Thyroid gland (tissue), 4 donors: Measurements from ENCODE around the gene KRT23. TPM values are rescaled to one million over a fixed set of nuclear protein-coding genes. Genes with fewer than 3 reads are reported as not detected.

Experiments
- DNase-seq, 2 donors: peaks; one replicate each; pipeline ENCODE4 v3.0.0-alpha.2; 2019
- H3K27ac ChIP-seq, 3 donors: fragments of 200-600 bp; sonication (generic); 1 replicate in 2 of 3; 2 replicates in 1 of 3; pipeline ENCODE4 v1.5.1; 2016 to 2019; ENCODE audit warnings: mild to moderate bottlenecking in 1 of 3, moderate library complexity in 1 of 3
- H3K27me3 ChIP-seq: fragments of 200-600 bp; sonication (generic); one replicate; pipeline ENCODE4 v1.5.1; 2019
- H3K36me3 ChIP-seq, 2 donors: fragments of 200-600 bp; sonication (generic); one replicate each; pipeline ENCODE4 v1.5.1; 2016 to 2019
- H3K4me1 ChIP-seq, 2 donors: fragments of 200-600 bp; sonication (generic); one replicate each; pipeline ENCODE4 v1.5.1; 2017 to 2019
- H3K4me3 ChIP-seq, 3 donors: fragments of 200-600 bp; sonication (generic); replicated peaks in 1 of 3; 1 replicate in 2 of 3; 2 replicates in 1 of 3; pipeline ENCODE4 v1.5.1; 2016; ENCODE audit warnings: mild to moderate bottlenecking in 1 of 3
- H3K9me3 ChIP-seq: fragments of 200-600 bp; sonication (generic); one replicate; pipeline ENCODE4 v1.5.1; 2017
- POLR2A ChIP-seq, 2 donors: fragments of 450-650 bp; IDR thresholded peaks; one replicate each; pipeline ENCODE4 v1.6.1; 2017; ENCODE audit warnings: antibody characterized with exemption in 2 of 2, mild to moderate bottlenecking in 2 of 2, moderate library complexity in 1 of 2
- WGBS, 2 donors: methylation state at CpG; one replicate each; pipeline ENCODE4 v1.1.5; 2017; 5-methylcytosine and 5-hydroxymethylcytosine counted together
- intact Hi-C: fragments of 100-400 bp; cut with DNase I; formaldehyde crosslinking; loops from one replicate; pipeline ENCODE4 v1.15.1; 2023
- total RNA-seq, 4 donors: library from RNA; depleted of rRNA; stranded (reverse); fragments of >200 nt; gene quantifications; one replicate each; pipeline ENCODE4 v1.2.3, GENCODE V29; 2016
- TF ChIP-seq, protein P1 (sequence below), 6 experiments: fragments of 200-600 bp in 3 of 6; fragments of 450-650 bp in 3 of 6; sonication (generic) in 3 of 6; IDR thresholded peaks; one replicate each; pipeline ENCODE4 v1.5.1; 2016 to 2019; ENCODE audit warnings: antibody characterized with exemption in 6 of 6, mild to moderate bottlenecking in 2 of 6, inconsistent platforms in 1 of 6, moderate library complexity in 1 of 6

The KRT23 gene
- total RNA-seq, 4 donors from 2014 or later = 4.6 TPM; not detected in 3

DNA sequence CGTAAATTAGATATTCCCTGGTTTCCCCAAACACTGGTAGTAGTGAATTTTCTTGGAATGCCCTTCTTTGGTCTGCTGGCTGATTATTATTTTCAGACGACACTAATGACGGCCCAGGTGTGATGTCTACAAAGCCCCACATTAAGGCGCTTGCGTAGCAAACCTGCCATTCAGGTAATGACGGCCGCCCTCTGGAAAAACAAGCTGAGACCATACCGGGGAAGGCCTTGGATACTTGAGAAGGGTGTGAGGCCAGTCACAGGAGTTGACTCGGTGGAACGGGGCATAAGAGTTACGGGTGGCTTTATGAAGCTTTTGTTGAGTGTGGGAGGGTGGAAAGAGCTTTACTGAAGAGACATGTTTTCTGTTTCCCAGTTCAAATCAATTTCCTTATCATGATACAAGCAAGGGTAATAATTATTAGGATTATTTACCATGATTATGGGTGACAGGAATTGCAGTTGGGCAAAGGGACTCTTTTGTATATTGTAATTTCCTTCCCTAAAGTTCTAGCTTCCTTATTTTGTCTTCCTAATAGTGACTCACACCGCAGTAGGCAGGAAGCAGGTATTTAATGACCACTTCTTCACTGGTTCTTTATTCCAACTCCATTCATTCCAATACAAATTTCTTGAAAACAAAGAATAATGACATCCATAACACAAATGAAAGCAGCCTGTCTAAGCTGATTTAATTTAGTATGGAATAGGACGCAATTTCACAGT lies 24.8 kb downstream of the KRT23 start:
- Histone ChIP-seq H3K27ac (no peak overlapping the region), H3K9me3 (no peaks in the 10 kb centered on the region), H3K27me3 (no peaks in the 10 kb centered on the region), H3K4me3 (no peak overlapping the region), H3K4me1 (peaks cover 0 to 6% of the 10 kb centered on the region in 2 donors), H3K36me3 (no peaks in the 10 kb centered on the region)
- no peak for DNase-seq
- 83 to 89% methylated on average over 13 of the region's 13 CpGs for WGBS, 2 donors
- intact Hi-C loops = loop anchor here (5.0 kb wide), 1 partner anchor 635 kb away; no protein-coding TSS in a partner anchor
- TF ChIP-seq, protein P1, sequence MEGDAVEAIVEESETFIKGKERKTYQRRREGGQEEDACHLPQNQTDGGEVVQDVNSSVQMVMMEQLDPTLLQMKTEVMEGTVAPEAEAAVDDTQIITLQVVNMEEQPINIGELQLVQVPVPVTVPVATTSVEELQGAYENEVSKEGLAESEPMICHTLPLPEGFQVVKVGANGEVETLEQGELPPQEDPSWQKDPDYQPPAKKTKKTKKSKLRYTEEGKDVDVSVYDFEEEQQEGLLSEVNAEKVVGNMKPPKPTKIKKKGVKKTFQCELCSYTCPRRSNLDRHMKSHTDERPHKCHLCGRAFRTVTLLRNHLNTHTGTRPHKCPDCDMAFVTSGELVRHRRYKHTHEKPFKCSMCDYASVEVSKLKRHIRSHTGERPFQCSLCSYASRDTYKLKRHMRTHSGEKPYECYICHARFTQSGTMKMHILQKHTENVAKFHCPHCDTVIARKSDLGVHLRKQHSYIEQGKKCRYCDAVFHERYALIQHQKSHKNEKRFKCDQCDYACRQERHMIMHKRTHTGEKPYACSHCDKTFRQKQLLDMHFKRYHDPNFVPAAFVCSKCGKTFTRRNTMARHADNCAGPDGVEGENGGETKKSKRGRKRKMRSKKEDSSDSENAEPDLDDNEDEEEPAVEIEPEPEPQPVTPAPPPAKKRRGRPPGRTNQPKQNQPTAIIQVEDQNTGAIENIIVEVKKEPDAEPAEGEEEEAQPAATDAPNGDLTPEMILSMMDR (IDR thresholded peaks at IDR 0.05) = no peak
- TF ChIP-seq POLR2A (IDR thresholded peaks at IDR 0.05) = no peak

DNA sequence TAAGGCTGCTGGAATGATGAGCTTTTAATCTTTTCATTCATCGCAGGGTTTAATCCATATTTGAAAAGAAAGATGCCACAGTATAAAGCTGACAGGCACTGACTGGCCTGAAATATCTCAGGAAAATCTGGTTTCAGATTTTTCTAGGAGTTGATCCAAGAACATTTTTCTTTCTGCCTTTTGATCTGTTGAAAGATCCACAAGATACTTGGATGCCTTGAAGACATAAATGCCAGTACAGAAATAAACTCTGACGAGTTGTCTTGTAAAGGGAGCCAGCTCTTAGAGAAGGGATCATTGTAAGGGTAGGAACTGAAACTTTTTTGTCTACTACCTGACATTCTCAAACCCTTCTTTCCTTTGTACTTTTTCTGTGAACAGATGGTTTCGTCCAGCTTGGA lies 27.0 kb downstream of the KRT23 start:
- TF ChIP-seq, protein P1 (IDR thresholded peaks at IDR 0.05) = no peak
- TF ChIP-seq POLR2A (IDR thresholded peaks at IDR 0.05) = no peak
- Histone ChIP-seq H3K4me3 (no peak overlapping the region), H3K27ac (no peak overlapping the region), H3K36me3 (no peaks in the 10 kb centered on the region), H3K9me3 (no peaks in the 10 kb centered on the region), H3K27me3 (no peaks in the 10 kb centered on the region), H3K4me1 (peaks cover 0 to 6% of the 10 kb centered on the region in 2 donors)
- WGBS, 2 donors = 70 to 81% methylated on average over 3 of the region's 3 CpGs
- DNase-seq = no peak
- intact Hi-C loops = loop anchor here (5.0 kb wide), 1 partner anchor 637 kb away; no protein-coding TSS in a partner anchor

- WGBS, 2 donors = 72% methylated on average over 4 of the region's 4 CpGs
- intact Hi-C loops = loop anchor here (5.0 kb wide), 2 partner anchors 638 to 738 kb away; no protein-coding TSS in a partner anchor
- peaks cover 0 to 6% of the 10 kb centered on the region in 2 donors for H3K4me1 ChIP-seq
- no peaks in the 10 kb centered on the region for H3K36me3 ChIP-seq
- TF ChIP-seq, protein P1 (IDR thresholded peaks at IDR 0.05) = no peak
- no peak for TF ChIP-seq POLR2A (IDR thresholded peaks at IDR 0.05)
- H3K4me3 ChIP-seq = no peak overlapping the region
- no peaks in the 10 kb centered on the region for H3K9me3 ChIP-seq
- DNase-seq = no peak
- H3K27me3 ChIP-seq = no peaks in the 10 kb centered on the region
- H3K27ac ChIP-seq = no peak overlapping the region
Measured at GRCh38 chr17:40909755-40910154, 27.7 kb downstream of the KRT23 start.

GRCh38 chr17:40909351-40909750 lies 28.1 kb downstream of the KRT23 start:
- H3K4me1 ChIP-seq = peaks cover 0 to 6% of the 10 kb centered on the region in 2 donors
- WGBS, 2 donors = 0% methylated on average over 5 of the region's 5 CpGs
- no peak overlapping the region for H3K4me3 ChIP-seq
- no peaks in the 10 kb centered on the region for H3K27me3 ChIP-seq
- H3K27ac ChIP-seq = no peak overlapping the region
- intact Hi-C loops = loop anchor here (5.0 kb wide), 1 partner anchor 738 kb away; no protein-coding TSS in a partner anchor
- peak; percentile 80 to 90 for DNase-seq
- TF ChIP-seq, protein P1 (IDR thresholded peaks at IDR 0.05) = peak; percentile 16 to 88 (median 76)
- TF ChIP-seq POLR2A (IDR thresholded peaks at IDR 0.05) = no peak
- no peaks in the 10 kb centered on the region for H3K9me3 ChIP-seq
- no peaks in the 10 kb centered on the region for H3K36me3 ChIP-seq

DNA sequence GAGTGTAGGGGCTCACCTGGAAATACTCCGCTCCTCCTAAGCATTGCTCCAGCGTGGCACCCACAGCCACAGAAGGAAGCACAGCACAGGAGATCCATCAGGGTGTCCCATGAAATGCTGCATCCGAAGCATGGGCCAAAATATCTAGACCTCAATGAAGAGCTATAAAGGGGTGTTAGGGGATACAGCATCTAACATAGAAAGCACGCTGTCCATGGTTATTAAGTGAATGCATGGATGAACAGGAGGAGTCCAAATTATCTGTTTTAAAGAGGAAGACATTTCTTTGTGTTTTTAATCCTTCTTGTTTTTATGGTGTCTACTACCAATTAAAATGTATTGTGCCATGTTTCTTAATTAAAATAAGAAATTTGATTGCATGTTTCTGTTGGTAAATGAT lies 30.8 kb downstream of the KRT23 start:
- no peak for TF ChIP-seq POLR2A (IDR thresholded peaks at IDR 0.05)
- TF ChIP-seq, protein P1 (IDR thresholded peaks at IDR 0.05) = no peak
- Histone ChIP-seq H3K9me3 (no peaks in the 10 kb centered on the region), H3K4me1 (peaks cover 0 to 6% of the 10 kb centered on the region in 2 donors), H3K27me3 (no peaks in the 10 kb centered on the region), H3K4me3 (no peak overlapping the region), H3K36me3 (no peaks in the 10 kb centered on the region), H3K27ac (no peak overlapping the region)
- no peak for DNase-seq
- 80 to 85% methylated on average over 4 of the region's 4 CpGs for WGBS, 2 donors
- intact Hi-C loops = loop anchor here (5.0 kb wide), 1 partner anchor 741 kb away; no protein-coding TSS in a partner anchor
